Adipocyte (in vitro differentiated cells): ENCODE measurements around the gene GRAMD2B.

Experiments
- DNase-seq: peaks from one replicate; pipeline ENCODE4 v3.0.0-alpha.2; 2015; ENCODE audit warnings: low read depth
- H3K27me3 ChIP-seq: replicated peaks from 2 replicates; pipeline ENCODE4 v1.7.0; 2013; ENCODE audit warnings: mild to moderate bottlenecking, low read length, moderate library complexity; ENCODE audit not compliant: control insufficient read depth, insufficient read depth
- H3K36me3 ChIP-seq: 2 replicates; pipeline ENCODE4 v1.7.0; 2013; ENCODE audit warnings: low read length, mild to moderate bottlenecking, moderate library complexity; ENCODE audit not compliant: control insufficient read depth, insufficient read depth, severe bottlenecking
- H3K4me1 ChIP-seq: 2 replicates; pipeline ENCODE4 v1.7.0; 2013; ENCODE audit warnings: mild to moderate bottlenecking, low read length, moderate library complexity; ENCODE audit not compliant: control insufficient read depth, insufficient read depth
- H3K4me3 ChIP-seq: 2 replicates; pipeline ENCODE4 v1.7.0; 2013; ENCODE audit warnings: mild to moderate bottlenecking, low read length, moderate library complexity
- H3K9ac ChIP-seq: 2 replicates; pipeline ENCODE4 v1.7.0; 2013; ENCODE audit warnings: mild to moderate bottlenecking, low read length, moderate library complexity
- H3K9me3 ChIP-seq: 2 replicates; pipeline ENCODE4 v1.7.0; 2013; ENCODE audit warnings: mild to moderate bottlenecking, low read length, moderate library complexity; ENCODE audit not compliant: control insufficient read depth

Gene GRAMD2B

GRCh38 chr5:126526493-126526892 is 103.3 kb downstream of the GRAMD2B start:
- Histone ChIP-seq H3K4me1 (peaks cover 33% of the 10 kb centered on the region), H3K9ac (no peak overlapping the region), H3K27me3 (no peaks in the 10 kb centered on the region), H3K9me3 (no peaks in the 10 kb centered on the region), H3K4me3 (no peak overlapping the region), H3K36me3 (no peaks in the 10 kb centered on the region)
- DNase-seq = no peak

- Histone ChIP-seq H3K4me3 (no peak overlapping the region), H3K36me3 (no peaks in the 10 kb centered on the region), H3K9me3 (no peaks in the 10 kb centered on the region), H3K27me3 (no peaks in the 10 kb centered on the region), H3K9ac (no peak overlapping the region), H3K4me1 (peaks cover 40% of the 10 kb centered on the region)
- no peak for DNase-seq
Observed at GRCh38 chr5:126527158-126527557, 103.9 kb downstream of the GRAMD2B start.

- H3K27me3 ChIP-seq = no peaks in the 10 kb centered on the region
- peak; percentile 38 for DNase-seq
- peaks cover 40% of the 10 kb centered on the region for H3K4me1 ChIP-seq
- no peak overlapping the region for H3K4me3 ChIP-seq
- no peaks in the 10 kb centered on the region for H3K36me3 ChIP-seq
- no peaks in the 10 kb centered on the region for H3K9me3 ChIP-seq
- no peak overlapping the region for H3K9ac ChIP-seq
Observed at GRCh38 chr5:126527892-126528291, 104.7 kb downstream of the GRAMD2B start.

GRCh38 chr5:126531543-126532120 is 108.4 kb downstream of the GRAMD2B start:
- no peaks in the 10 kb centered on the region for H3K27me3 ChIP-seq
- no peak overlapping the region for H3K9ac ChIP-seq
- no peaks in the 10 kb centered on the region for H3K36me3 ChIP-seq
- H3K9me3 ChIP-seq = no peaks in the 10 kb centered on the region
- no peak overlapping the region for H3K4me3 ChIP-seq
- peaks cover 17% of the 10 kb centered on the region for H3K4me1 ChIP-seq
- peak; percentile 24 for DNase-seq

GRCh38 chr5:126534553-126534952 is 111.3 kb downstream of the GRAMD2B start:
- H3K36me3 ChIP-seq = no peaks in the 10 kb centered on the region
- no peak overlapping the region for H3K4me3 ChIP-seq
- no peak for DNase-seq
- no peak overlapping the region for H3K9ac ChIP-seq
- peaks cover 16% of the 10 kb centered on the region for H3K4me1 ChIP-seq
- H3K9me3 ChIP-seq = no peaks in the 10 kb centered on the region
- H3K27me3 ChIP-seq = no peaks in the 10 kb centered on the region

- H3K27me3 ChIP-seq = no peaks in the 10 kb centered on the region
- H3K36me3 ChIP-seq = no peaks in the 10 kb centered on the region
- no peak overlapping the region for H3K4me3 ChIP-seq
- no peak for DNase-seq
- H3K9ac ChIP-seq = no peak overlapping the region
- H3K4me1 ChIP-seq = peaks cover 21% of the 10 kb centered on the region
- H3K9me3 ChIP-seq = no peaks in the 10 kb centered on the region
Observed at GRCh38 chr5:126535856-126536545, 112.8 kb downstream of the GRAMD2B start.

GRCh38 chr5:126536874-126537273 is 113.7 kb downstream of the GRAMD2B start:
- Histone ChIP-seq H3K9ac (no peak overlapping the region), H3K9me3 (no peaks in the 10 kb centered on the region), H3K27me3 (no peaks in the 10 kb centered on the region), H3K36me3 (no peaks in the 10 kb centered on the region), H3K4me1 (peaks cover 14% of the 10 kb centered on the region), H3K4me3 (no peak overlapping the region)
- DNase-seq = no peak

GRCh38 chr5:126538579-126538978 is 115.4 kb downstream of the GRAMD2B start:
- no peaks in the 10 kb centered on the region for H3K27me3 ChIP-seq
- no peaks in the 10 kb centered on the region for H3K9me3 ChIP-seq
- no peak overlapping the region for H3K4me3 ChIP-seq
- H3K36me3 ChIP-seq = no peaks in the 10 kb centered on the region
- H3K4me1 ChIP-seq = peaks cover 12% of the 10 kb centered on the region
- DNase-seq = no peak
- peak overlapping the region; percentile 43 for H3K9ac ChIP-seq

- no peaks in the 10 kb centered on the region for H3K27me3 ChIP-seq
Observed at GRCh38 chr5:126540631-126541030, 117.4 kb downstream of the GRAMD2B start.

GRCh38 chr5:126542441-126542840 is 119.2 kb downstream of the GRAMD2B start:
- H3K4me3 ChIP-seq = no peak overlapping the region
- H3K9me3 ChIP-seq = no peaks in the 10 kb centered on the region
- H3K36me3 ChIP-seq = peaks cover 24% of the 10 kb centered on the region
- H3K4me1 ChIP-seq = peaks cover 12% of the 10 kb centered on the region
- no peaks in the 10 kb centered on the region for H3K27me3 ChIP-seq
- no peak overlapping the region for H3K9ac ChIP-seq
- DNase-seq = no peak

More at GRCh38 chr5:126540631-126541030, 117.4 kb downstream of the GRAMD2B start:
- H3K4me1 ChIP-seq = peaks cover 12% of the 10 kb centered on the region
- H3K9ac ChIP-seq = no peak overlapping the region
- DNase-seq = no peak
- H3K36me3 ChIP-seq = peaks cover 6% of the 10 kb centered on the region
- H3K9me3 ChIP-seq = no peaks in the 10 kb centered on the region
- H3K4me3 ChIP-seq = no peak overlapping the region

- Histone ChIP-seq H3K9ac (no peak overlapping the region), H3K9me3 (no peaks in the 10 kb centered on the region), H3K27me3 (no peaks in the 10 kb centered on the region), H3K4me1 (peaks cover 12% of the 10 kb centered on the region), H3K36me3 (peaks cover 30% of the 10 kb centered on the region), H3K4me3 (no peak overlapping the region)
- no peak for DNase-seq
Observed at GRCh38 chr5:126543009-126543408, 119.8 kb downstream of the GRAMD2B start.
